Skin of body (tissue), 2 donors: ENCODE measurements around the gene CCDC28B. TPM values are rescaled to one million over a fixed set of nuclear protein-coding genes. Genes with fewer than 3 reads are reported as not detected.

Experiments
- DNase-seq: peaks from one replicate; lab custom pipeline; 2025; lab: John Stamatoyannopoulos, UW
- total RNA-seq: library from RNA; depleted of rRNA; stranded (reverse); fragments of >200 nt; gene quantifications from one replicate; pipeline ENCODE4 v1.2.3, GENCODE V29; 2014

Gene CCDC28B
- total RNA-seq, 1 donor from 2014 or later: 12.5 TPM

DNA sequence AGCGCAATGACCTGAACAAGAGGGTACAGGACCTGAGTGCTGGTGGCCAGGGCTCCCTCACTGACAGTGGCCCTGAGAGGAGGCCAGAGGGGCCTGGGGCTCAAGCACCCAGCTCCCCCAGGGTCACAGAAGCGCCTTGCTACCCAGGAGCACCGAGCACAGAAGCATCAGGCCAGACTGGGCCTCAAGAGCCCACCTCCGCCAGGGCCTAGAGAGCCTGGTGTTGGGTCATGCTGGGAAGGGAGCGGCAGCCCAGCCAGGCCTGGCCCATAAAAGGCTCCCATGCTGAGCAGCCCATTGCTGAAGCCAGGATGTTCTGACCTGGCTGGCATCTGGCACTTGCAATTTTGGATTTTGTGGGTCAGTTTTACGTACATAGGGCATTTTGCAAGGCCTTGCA is 5.4 kb upstream of the CCDC28B start:
- DNase-seq: no peak

DNA sequence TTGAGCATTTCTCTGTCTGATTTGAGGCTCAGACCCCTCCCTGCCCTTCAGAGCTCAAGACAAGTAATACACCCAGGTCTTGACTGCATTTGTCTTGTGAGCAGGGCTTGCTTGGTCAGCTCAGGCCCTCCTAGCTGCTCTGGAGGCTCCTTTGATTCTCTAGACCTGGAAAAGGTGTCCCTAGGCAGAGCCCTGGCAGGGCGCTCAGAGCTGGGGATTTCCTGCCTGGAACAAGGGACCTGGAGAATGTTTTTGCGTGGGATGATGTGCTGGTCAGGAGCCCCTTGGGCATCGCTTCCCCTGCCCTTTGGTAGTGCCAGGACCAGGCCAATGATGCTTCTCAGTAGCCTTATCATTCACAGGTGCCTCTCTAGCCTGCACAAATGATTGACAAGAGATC is 4.9 kb upstream of the CCDC28B start:
- no peak for DNase-seq

DNA sequence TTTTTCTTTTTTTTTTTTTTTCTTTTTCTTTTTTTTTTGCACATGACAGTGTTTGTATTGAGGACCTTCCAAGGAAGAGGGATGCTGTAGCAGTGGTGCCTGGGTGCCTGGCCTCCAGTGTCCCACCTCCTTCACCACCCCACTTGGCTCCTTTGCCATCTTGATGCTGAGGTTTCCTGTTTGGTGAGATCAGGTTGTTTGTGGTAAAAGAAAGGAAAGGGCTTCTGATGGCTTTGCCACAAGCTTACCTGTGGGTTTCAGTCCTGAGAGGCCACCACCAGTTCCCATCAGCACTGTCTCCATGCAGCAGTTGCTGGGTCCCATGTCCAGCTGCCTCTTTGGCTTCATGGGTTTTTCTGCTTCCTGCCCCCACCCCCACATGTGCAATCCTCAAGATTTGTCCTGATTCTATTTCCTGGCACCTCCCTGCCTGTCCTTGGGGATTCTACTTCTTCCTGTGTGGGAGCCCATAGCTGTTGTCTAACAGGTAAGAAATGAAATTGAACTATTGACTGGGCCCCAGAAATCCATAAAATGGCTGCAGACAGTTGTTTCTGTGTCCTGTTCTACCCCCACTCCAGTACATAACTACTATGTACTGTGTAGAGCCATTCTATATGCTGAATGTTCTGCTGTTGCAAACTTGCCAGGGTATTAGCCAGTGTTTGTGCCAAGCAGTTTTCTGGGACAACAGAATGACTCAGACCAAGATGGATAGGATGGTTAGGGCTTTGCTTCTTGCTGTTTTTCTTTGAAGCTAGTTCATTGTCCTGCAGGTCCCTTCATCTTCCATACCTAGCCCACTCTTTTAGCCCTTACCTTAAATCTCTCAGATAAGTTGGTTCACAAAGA is 4.2 kb upstream of the CCDC28B start:
- no peak for DNase-seq

DNA sequence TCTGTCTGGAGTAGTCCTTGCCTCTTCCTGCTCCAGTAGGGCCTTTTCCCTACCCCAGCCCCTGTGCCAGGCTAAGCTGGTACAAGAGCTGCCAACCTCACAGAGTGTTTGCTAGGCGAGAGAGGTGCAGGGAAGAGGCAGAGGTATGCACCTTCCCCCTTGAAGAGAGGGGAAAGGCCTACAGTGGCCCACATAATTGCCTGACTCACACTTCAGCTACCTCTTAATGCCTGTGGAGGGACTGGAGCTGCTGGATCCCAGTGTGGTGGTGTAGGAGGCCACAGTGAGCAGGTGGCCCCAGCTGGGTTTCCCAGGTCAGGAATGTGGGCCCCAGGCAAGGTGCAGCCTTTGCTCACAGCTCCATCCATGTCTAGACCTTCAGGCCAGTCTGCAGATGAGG is 3.3 kb upstream of the CCDC28B start:
- DNase-seq: no peak

DNA sequence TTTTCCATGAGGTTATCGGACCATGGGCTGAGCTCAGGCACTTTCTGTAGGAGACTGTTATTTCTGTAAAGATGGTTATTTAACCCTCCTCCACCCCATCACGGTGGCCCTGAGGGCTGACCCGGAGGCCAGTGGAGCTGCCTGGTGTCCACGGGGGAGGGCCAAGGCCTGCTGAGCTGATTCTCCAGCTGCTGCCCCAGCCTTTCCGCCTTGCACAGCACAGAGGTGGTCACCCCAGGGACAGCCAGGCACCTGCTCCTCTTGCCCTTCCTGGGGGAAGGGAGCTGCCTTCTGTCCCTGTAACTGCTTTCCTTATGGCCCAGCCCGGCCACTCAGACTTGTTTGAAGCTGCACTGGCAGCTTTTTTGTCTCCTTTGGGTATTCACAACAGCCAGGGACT is 2.6 kb upstream of the CCDC28B start:
- DNase-seq: no peak

DNA sequence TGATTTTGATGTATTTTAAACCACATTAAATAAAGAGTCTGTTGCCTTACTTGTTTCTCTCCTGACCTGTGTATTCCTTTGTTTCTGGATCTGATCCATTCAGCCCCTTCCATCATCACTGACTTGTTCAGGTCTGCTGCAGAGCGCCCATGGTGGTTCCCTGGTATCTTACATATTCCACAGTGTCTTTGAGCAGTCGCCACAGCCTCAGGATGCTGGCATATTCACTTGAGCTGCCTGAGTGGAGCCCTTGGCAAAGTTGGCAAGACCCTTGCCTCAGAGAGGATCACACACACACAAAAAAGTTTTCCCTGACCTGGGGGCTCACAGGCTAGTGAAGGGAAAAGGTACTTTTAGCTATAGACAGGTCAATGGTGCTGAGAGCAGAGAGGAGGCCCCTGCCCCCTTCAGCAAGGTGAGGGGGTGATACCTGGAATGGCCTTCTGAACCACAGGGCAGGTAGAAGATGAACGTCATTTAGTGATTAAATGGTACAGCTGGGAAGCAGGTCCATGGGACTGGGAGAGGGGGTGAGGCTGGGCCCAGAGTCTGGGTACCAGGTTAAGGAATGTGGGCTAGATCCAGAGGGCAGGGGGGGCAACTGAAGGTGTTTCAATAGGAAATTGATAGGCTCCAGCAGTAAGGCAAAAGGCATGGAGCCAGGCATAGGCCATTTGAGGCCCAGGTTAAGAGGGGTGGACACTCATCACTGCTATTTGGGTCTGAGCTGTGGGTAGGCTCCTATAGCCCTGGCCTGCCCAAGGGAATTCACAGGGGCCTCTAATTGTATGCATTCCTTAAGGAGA is 2.0 kb upstream of the CCDC28B start:
- no peak for DNase-seq

DNA sequence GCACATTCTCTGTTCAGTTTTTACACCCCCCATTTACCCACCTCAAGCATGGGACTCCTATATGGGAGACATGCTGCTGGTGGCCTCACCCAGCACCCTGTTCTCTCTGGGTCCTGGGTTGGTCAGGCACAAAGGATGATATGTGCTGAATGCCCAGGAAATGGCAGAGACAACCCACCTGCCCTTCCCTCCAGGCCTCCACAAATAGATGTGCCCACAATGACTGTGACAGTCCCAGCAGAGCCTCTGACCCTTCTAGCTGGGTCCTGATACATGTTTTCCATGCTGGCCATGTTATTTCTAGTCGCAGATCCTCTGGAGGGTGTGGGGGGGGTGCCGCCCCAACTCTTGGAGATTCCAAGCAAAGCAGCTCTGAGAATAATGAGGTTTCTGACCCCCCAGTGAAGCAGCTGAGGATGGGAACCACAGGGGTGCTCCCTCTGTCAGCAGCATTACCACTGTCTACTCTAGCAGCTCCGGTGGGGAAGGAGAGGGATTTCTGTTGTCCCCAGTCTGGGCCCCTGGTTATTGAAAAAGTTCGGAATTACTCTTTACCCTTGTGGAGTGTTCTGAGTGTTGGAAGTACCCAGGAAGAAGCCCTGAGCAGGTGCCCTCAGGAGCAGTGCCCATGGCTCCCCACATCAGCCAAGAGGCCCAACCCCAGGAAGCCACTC is 1.2 kb upstream of the CCDC28B start:
- no peak for DNase-seq

DNA sequence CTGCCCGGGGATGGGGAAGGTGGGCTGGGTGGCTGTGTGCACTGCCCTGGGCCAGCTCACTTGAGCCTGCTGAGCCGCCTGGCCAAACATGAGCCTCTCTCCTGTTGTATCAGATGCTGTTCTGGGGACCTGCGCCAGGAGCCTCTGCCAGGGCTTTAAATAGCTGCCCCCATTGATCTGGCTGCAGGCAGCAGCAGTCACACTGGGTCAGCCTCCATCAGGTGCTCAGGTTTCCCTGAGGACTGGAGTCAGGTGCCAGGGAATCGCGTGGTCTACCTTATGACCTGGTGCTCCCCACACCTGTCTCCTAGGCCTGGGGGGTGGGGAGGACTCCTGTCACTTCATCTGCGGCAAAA is 700 bp upstream of the CCDC28B start:
- DNase-seq: no peak

DNA sequence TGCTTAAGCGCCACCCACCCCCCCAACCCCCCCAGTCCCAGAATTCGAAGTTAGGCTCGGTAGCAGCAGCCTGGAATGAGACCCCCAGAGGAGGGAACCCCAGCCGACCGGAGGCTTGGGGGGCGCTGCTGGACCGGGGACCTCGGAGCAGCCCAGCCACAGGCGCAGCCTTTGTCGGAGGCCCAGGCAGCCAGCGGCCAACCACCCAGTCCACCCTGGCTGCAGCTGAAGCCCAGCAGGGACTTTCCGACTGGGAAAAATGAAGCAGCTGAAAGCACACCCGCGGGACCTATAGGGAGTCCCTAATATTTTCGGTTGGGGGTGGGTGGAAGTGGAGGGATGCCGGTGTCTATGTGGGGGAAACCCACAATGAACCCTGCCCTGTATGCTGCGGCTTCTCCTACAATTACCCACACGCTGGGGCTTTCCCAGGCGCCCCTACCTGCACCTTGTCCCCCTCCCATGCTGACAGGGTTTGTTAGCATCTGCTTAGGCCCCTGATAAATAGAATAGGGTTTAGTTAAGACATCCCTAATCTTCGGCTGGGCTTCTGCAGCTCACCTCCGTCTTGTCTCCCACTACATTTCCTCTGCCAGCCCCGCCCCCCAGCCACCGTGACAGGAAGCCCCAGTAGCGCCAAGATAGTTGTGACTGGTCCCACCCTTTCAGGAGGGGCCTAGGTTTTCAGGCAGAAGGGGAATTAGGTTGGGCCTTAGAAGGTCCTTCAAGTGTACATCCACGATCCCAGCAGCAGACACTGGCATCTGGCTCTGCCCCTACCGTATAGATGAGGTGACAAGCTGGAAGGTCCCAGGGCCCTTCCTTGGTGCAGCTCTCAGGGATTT is 838 bp downstream of the CCDC28B start:
- DNase-seq: peak; percentile 46

DNA sequence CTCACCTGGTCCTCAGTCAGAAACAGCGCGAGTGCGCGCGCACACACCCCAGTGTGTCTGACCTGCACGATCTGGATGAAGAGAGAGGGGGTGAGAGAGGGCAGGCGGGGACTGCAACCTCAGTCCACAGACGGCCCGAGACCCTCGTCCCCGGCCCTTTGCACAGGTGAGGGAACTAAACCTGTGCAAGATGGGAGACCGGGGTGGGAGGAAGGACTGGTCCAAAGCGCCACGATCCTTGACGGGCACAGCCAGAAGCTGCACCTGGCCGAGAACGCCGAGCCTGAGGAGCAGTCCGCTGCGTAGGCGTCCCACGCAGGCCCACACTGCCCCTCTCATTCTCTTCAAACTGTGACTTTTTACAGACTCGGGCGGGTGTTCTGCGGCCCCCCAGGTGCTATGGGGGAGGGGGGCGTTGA is 4.6 kb downstream of the CCDC28B start:
- DNase-seq: no peak

DNA sequence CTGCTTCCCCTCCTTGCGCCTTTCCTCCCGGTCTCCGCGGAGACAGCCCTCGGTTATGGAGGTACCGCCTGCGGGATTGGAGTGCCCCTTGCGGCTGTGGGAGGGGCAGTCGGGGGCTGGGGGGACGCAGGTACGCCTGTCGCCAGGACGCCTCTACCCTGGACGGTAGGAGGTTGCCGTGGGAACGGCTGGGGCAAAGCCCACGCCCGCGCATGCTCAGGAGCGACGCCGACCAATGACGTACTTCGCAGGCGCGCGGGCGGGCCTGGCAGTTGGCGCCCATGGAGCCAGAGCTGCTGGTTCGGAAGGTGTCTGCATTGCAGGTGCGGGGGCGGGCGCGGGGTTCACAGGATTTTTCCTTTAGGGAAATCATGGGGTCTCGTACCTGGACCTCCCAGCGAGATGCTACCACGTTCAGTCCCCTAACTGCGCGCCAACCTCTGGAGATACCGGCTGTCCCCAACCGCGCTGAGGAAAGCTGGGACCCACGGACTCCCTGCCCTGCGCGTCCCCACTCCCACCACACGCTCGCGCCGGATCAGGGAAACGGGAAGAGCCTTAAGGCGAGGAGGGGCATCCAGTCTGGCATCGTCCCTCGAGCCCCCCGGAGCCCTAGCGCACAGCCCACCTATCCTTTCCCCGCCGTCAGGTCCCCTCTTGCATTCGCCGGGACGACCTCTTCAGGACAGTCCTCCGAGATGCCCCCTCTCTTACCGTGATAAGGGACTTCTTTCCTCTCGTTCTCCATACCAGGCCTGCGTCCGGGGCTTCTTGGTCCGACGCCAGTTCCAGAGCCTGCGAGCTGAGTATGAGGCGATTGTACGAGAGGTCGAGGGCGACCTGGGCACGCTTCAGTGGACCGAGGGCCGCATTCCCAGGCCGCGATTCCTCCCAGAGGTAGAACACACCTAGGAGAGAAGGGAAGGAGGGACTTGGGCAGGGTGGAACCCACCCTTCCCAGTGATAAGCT is 5.3 kb downstream of the CCDC28B start, which contains the start of gene IQCC:
TSS of gene IQCC (plus strand) at position 271 of the 970 bp plus-strand sequence. CDS start at position 282, 11 bp downstream.
- peak; percentile 81 for DNase-seq

DNA sequence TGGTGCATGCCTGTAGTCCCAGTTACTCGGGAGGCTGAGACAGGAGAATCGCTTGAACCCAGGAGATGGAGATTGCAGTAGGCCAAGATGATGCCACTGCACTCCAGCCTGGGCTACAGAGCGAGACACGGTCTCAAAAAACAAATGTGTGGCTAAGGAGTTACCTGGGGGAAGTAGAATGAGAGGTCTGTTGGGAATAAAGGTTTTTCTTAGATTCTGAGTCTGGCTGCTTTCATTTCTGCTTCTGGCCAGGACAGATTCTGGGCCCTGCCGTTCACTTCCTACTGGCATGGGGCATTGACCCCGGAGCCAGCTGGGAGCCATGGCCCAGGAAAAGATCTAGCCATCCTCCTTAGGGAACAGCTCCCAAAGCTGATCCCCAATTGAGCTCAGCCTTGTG is 8.1 kb downstream of the CCDC28B start:
- no peak for DNase-seq

DNA sequence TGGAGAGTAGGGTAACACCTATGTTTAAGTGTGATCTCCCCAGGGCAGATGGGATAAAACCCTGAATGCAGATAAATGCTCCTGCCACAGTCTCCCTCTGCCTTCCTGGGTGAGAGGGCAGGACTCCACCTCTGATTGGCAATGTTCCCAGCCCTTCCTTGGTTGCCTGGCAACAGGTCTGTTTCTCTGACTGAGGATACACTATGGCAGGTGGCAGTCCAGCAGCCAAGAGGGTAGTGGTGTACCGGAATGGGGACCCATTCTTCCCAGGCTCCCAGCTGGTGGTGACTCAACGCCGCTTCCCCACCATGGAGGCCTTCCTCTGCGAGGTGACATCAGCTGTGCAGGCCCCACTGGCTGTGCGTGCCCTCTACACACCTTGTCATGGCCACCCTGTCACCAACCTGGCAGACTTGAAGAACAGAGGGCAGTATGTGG is 8.5 kb downstream of the CCDC28B start, which contains the start of gene DCDC2B:
TSS of gene DCDC2B (plus strand) at position 199 of the 438 bp plus-strand sequence. CDS start at position 204, 5 bp downstream.
- no peak for DNase-seq

DNA sequence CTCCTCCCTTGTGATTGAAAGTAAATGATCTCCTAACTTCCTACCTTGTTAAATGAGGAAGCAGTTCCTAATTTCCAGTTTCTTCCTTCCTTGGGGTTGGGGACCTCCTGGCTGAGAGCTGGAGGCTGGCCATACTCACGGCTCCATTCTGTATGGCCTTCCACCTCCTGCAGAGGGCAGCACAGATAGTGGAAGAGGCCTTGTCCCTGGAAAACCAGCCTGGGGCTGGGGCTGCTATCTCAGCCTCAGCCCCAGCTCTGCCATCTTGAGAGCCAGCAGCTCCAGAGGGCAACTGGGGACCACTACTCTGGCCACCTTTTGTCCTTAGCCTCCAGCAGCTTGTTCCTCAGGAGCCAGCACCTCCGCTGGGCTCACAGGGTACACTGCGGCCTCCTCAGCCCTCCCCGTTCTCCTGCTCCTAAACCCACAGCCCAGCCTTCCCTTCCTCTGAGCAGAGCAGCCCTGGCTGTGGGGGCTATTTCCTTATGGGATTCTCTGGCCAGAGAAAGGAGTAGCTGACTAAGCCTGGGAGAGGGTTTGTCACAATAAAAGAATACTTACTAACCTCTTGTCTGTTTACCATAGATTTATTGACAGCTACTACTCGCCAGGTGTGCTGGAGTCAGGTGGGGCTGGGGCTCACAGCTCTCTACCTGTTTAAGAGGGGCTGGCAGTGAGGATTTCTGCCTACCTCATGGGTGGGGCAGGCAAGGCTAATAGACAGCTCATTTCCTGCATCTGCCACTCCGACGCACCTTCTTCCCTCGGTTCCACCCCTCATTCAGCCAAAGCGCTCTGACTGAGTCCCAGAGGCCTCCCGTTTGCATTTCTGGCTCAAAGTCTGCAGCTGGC is 15.5 kb downstream of the CCDC28B start:
- no peak for DNase-seq

DNA sequence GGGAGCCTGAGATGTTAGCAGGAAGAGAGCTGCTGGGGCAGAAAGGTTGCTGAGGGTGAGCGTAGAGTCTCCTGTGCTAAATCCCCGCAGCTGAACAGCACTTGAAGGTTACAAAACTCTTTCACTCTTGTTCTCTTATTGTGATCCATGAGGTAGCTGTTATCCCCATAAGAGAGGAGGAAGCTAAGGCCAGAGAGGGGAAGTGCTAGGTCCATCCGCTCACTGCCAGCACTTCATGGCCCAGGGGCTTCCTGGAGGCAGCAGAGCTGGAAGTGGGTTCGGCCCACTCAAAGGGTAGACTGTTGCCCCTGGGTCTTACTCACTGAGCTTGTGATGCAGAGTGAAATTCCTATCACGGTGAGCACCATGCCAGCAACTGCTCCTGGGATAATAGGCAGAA is 16.2 kb downstream of the CCDC28B start:
- no peak for DNase-seq

DNA sequence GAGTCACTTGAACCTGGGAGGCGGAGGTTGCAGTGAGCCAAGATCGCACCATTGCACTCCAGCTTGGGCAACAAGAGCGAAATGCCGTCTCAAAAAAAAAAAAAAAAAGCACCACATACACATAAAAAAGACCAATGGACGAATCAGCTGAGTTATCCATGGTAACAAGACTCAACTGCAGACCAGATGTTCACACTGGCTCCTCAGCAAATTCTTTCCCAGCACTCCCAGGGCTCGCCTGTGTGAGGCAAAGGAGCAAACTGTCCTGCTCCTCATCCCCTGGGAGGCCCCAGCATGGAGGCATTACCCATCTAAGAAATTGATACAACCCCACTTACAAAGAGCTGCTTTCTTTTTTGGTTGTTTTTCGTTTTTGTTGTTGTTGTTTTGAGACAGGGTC is 18.6 kb downstream of the CCDC28B start:
- peak; percentile 80 for DNase-seq

DNA sequence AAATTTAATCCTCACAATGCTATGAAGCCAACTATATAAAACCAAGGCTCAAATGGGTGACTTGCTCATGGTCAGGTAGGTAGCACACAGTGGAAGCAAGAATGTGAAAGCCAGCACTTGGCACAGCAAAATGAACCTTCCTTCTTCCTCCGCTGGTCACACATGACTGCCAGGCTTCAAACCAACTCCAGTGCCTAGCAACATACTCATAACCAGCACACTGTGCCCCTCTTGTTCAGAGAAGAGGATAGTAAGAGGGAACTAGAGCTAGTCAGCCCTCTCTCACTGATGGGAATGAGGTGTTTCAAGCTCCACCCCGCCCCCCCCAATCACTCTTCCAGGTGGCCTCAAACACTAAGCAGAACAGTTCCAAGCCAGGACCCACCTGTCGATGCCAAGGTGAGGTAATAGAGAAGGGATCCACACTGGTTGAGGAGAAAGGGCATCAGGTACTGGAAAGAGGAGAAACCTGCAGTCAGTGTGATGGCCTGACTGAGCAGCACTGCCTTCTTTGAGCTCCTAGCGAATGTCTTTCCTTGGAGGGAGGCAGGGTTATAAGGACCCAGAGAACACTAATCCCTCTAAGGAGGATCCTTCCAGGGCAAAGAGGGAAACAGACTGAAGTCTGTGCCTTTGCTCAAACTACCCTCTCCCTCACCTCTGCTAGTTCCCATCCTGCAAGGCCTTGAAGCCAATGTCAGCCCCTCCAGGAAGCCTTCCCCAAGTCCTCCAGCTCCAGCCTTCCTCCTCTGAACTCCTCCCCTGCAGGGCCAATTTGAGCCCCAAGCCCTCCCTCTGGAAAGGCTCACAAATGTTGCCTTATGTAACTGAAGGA is 20.6 kb downstream of the CCDC28B start:
- DNase-seq: no peak

DNA sequence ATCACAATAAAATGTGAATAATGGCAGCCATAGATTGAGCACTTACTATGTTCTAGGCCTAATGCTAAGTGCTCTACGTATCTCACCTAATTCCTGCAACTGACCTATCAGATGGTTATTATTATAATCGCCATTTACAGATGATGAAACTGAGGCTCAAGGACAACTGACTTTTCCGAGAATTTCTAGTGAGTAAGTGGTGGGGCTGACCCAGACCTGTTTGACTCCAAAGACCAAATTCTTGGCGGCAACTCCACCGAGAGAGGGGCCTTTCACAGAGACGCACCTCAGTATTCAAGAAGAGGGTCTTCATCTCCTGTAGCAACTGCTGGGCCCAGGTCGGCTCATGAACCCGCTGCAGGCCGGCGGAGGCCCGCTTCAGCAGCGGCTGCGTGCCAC is 21.2 kb downstream of the CCDC28B start:
- no peak for DNase-seq
